ENCODE measurements around the gene AK1.

The AK1 gene, protein sequence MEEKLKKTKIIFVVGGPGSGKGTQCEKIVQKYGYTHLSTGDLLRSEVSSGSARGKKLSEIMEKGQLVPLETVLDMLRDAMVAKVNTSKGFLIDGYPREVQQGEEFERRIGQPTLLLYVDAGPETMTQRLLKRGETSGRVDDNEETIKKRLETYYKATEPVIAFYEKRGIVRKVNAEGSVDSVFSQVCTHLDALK

DNA sequence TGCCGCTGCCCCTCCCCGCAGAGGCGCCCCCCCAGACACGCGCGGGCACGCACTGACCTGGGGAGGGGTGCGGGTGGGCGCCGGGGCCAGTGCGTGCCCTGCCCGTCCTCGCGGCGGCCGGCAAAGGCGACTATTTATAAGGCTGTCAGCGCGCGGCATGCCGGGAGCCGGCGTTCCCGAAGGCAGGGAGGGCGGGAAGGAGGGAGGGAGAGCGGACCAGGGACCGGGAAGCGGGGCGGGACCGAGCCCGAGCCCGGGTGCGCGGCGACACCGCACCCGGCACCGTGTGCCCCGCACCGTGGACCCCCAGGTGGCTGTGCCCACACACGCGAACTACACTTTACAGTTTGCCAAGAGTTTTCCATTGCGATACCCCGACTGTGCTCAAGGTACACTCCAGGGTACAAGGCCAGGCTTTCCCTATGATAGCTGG is at the start of gene AK1:
Gene AK1, minus strand, starts transcription at position 110 of the 433 bp plus-strand sequence. CDS start 3,058 bp downstream, outside the sequence.
- peak; percentile 43 for DNase-seq (ENCODE audit: low read depth)
- TF ChIP-seq, protein P1, sequence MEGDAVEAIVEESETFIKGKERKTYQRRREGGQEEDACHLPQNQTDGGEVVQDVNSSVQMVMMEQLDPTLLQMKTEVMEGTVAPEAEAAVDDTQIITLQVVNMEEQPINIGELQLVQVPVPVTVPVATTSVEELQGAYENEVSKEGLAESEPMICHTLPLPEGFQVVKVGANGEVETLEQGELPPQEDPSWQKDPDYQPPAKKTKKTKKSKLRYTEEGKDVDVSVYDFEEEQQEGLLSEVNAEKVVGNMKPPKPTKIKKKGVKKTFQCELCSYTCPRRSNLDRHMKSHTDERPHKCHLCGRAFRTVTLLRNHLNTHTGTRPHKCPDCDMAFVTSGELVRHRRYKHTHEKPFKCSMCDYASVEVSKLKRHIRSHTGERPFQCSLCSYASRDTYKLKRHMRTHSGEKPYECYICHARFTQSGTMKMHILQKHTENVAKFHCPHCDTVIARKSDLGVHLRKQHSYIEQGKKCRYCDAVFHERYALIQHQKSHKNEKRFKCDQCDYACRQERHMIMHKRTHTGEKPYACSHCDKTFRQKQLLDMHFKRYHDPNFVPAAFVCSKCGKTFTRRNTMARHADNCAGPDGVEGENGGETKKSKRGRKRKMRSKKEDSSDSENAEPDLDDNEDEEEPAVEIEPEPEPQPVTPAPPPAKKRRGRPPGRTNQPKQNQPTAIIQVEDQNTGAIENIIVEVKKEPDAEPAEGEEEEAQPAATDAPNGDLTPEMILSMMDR (conservative IDR thresholded peaks at IDR 0.05; ENCODE audit: control insufficient read depth, insufficient read depth, low read depth, low read length): no peak
- peak within 1 kb of the TSS; percentile 48 for H3K4me3 ChIP-seq (ENCODE audit: control insufficient read depth, low read depth, low read length)

DNA sequence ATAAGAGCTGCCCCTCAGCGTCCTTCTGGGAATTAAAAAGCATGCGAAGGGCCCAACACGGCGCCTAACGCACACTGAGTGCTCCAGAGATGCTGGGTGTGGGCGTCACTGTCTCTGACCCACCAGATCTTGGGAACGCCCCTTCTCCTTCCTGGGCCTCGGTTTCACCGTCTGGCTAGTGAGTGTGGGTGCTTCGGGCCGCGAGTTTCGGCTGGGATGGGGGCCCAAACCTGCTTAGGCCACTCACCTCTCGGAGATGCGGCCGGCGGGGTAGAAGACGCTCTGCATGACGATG is 49.4 kb upstream of the AK1 start:
- peak overlapping the region; percentile 3 for H3K4me3 ChIP-seq (ENCODE audit: control insufficient read depth, low read depth, low read length)
- TF ChIP-seq, protein P1 (conservative IDR thresholded peaks at IDR 0.05; ENCODE audit: control insufficient read depth, insufficient read depth, low read depth, low read length): no peak

DNA sequence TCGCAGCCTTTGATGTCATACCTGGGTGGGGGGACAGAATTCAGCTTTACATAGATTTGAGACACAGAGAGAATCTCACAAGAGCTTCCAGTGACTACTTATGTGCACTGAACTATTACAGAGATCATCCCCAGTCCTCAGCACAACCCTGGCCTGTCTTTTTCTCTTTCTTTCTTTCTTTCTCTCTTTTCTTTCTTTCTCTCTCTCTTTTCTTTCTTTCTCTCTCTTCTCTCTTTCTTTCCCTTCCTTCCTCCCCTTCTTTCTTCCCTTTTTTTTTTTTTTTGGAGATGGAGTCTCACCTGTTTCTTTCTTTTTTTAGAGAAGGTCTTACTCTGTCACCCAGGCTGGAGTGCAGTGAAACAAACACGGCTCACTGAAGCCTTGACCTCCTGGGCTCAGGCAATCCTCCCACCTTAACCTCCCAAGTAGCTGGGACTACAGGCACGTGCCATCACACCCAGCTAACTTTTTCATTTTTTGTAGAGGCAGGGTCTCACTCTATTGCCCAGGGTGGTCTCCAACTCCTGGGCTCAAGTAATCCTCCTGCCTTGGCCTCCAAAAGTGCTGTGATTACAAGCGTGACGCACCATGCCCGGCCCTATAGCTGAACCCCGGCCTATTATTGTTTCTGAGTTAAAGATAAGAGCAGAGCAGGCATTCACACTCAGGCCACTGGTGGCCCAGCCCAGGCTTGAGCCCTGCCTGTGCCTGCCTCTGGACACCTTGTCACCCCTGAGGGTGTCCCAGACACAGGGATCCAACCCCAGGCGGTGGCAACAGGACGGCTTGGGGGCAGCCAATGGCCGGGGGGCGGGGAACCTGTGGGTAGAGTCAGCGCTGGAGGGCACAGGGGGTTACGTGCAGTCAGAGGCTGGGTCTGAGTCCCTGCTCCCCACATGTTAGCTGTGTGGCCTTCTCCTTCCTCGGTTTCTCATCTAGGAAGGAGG is 48.8 kb upstream of the AK1 start:
- no peak for DNase-seq (ENCODE audit: low read depth)
- TF ChIP-seq, protein P1 (conservative IDR thresholded peaks at IDR 0.05; ENCODE audit: control insufficient read depth, insufficient read depth, low read depth, low read length): no peak
- no peak overlapping the region for H3K4me3 ChIP-seq (ENCODE audit: control insufficient read depth, low read depth, low read length)

More for the DNA sequence above, 49.4 kb upstream of the AK1 start:
- DNase-seq (ENCODE audit: low read depth): no peak

DNA sequence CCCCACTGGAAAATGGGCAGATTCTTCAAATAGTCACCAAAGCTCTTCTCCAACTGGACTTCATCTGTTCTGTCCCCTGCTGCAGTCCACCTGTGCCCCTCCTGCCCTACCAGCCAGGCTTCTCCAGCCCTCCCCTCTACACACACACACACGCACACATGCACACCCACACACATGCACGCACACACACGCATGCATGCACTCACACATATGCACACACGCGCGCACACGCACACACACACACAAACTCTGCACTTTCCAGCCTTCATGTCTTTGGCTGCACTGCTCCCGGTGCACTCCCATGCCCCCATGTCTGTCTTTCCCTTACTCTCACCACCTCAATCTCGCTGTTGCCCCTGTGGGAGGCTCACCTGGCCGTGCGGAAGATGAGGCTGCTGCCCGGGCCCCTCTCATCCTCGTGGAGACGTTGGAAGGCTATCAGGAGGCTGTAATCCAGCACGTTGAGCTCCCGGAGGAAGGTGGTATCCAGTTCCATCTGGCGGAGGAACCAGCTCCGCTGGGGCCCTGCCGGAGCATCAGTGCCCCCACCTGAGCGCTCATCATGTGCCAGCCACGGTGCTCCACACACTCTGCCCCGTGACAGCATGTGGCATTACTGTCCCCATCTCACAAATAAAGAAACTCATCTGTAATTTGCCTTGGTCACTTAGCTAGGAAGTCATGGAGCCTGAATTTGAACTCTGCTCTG is 47.4 kb upstream of the AK1 start:
- no peak overlapping the region for H3K4me3 ChIP-seq (ENCODE audit: control insufficient read depth, low read depth, low read length)
- DNase-seq (ENCODE audit: low read depth): no peak
- TF ChIP-seq, protein P1 (conservative IDR thresholded peaks at IDR 0.05; ENCODE audit: control insufficient read depth, insufficient read depth, low read depth, low read length): no peak

DNA sequence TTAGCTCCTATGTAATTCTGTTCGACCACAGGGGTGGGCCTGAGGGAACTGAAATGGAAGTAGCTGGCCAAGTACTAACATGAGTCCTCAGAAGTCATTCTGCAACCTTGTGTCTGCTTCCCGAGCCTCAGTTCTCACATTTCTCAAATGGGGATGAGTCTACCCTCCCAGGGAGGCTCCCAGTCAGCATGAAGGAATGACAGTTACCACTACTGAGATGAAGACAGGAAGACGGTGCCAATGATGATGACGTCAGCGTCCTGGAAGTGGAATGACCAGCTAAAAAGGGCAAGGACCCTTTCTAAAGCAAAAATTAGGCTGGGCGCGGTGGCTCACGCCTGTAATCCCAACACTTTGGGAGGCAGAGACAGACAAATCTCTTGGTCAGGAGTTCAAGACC is 46.3 kb upstream of the AK1 start:
- H3K4me3 ChIP-seq (ENCODE audit: control insufficient read depth, low read depth, low read length): no peak overlapping the region
- TF ChIP-seq, protein P1 (conservative IDR thresholded peaks at IDR 0.05; ENCODE audit: control insufficient read depth, insufficient read depth, low read depth, low read length): no peak
- peak; percentile 100 for DNase-seq (ENCODE audit: low read depth)

DNA sequence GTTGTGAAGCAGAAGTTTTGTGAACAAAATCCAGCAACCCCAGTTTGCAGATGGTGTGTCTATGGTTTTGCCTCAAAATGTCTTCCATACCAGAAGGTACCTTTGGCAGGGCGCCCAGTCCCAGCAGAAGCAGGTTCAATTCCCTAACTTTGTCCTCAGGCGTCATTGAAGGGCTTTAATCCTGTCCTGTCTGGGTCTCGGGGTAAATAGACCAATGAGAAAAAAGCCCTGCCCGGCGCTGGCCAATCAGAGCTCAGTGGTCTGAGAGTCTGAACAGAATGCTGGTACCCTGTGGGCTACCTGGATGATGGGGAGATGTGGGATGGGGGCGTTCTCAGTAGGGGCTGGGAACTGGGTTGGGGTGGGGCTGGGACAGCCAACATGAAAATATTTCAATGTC is 45.6 kb upstream of the AK1 start:
- TF ChIP-seq, protein P1 (conservative IDR thresholded peaks at IDR 0.05; ENCODE audit: control insufficient read depth, insufficient read depth, low read depth, low read length): no peak
- DNase-seq (ENCODE audit: low read depth): no peak
- H3K4me3 ChIP-seq (ENCODE audit: control insufficient read depth, low read depth, low read length): no peak overlapping the region
